IPS DF 6.9 (cell line): ENCODE data around the gene TMEM52B.
"Not testable (repeated sequence)": the region's sequence is repeated elsewhere in the genome, so short reads cannot be mapped to it uniquely, and the experiment has no call there.

ENCODE experiments used
- DNase-seq: peaks from one replicate; pipeline ENCODE4 v3.0.0-alpha.2; 2013; ENCODE audit warnings: low read depth, low spot score
- H3K27ac ChIP-seq: one replicate; pipeline ENCODE4 v1.5.1; 2013; ENCODE audit warnings: low read length, control low read depth
- H3K27me3 ChIP-seq: 2 replicates; pipeline ENCODE4 v1.6.1; 2013; ENCODE audit warnings: mild to moderate bottlenecking, low read length; ENCODE audit not compliant: control insufficient read depth, insufficient read depth
- H3K36me3 ChIP-seq: 2 replicates; pipeline ENCODE4 v1.6.1; 2013; ENCODE audit warnings: low read length; ENCODE audit not compliant: control insufficient read depth, insufficient read depth
- H3K4me1 ChIP-seq: 2 replicates; pipeline ENCODE4 v1.6.1; 2013; ENCODE audit warnings: low read length; ENCODE audit not compliant: control insufficient read depth, insufficient read depth
- H3K4me3 ChIP-seq: 2 replicates; pipeline ENCODE4 v1.5.1; 2013; ENCODE audit warnings: mild to moderate bottlenecking, low read length
- H3K9me3 ChIP-seq: 2 replicates; pipeline ENCODE4 v1.6.1; 2013; ENCODE audit warnings: low read length, inconsistent platforms; ENCODE audit not compliant: control insufficient read depth, insufficient read depth
- WGBS: extraction: QIAGEN DNeasy Blood & Tissue Kit; methylation state at CpG from one replicate; pipeline ENCODE4 v1.1.7; 2013; ENCODE audit warnings: mixed read lengths, missing lambda C conversion rate; ENCODE audit not compliant: insufficient read length, insufficient coverage; 5-methylcytosine and 5-hydroxymethylcytosine counted together

The TMEM52B gene

GRCh38 chr12:10220398-10221077 lies 41.7 kb downstream of the TMEM52B start:
- peaks cover 26% of the 10 kb centered on the region; the same call in 1 of the 2 replicates for H3K36me3 ChIP-seq
- H3K9me3 ChIP-seq, result no peaks in the 10 kb centered on the region
- H3K4me3 ChIP-seq, result no peak overlapping the region
- H3K4me1 ChIP-seq, result no peaks in the 10 kb centered on the region
- WGBS, result no CpG with 5 or more reads among the region's 8 CpGs
- DNase-seq, result no peak
- H3K27me3 ChIP-seq, result no peaks in the 10 kb centered on the region
- H3K27ac ChIP-seq, result no peak overlapping the region

DNA sequence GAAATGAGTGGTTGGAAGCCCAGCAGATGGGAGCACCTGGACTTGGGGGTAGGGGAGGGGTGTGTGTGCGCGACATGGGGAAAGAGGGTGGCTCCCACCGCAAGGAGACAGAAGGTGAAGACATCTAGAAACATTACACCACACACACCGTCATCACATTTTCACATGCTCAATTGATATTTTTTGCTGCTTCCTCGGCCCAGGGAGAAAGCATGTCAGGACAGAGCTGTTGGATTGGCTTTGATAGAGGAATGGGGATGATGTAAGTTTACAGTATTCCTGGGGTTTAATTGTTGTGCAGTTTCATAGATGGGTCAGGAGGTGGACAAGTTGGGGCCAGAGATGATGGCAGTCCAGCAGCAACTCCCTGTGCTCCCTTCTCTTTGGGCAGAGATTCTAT lies 43.0 kb downstream of the TMEM52B start:
- no peak overlapping the region for H3K4me3 ChIP-seq
- peaks cover 26% of the 10 kb centered on the region; the same call in 1 of the 2 replicates for H3K36me3 ChIP-seq
- H3K27me3 ChIP-seq, result no peaks in the 10 kb centered on the region
- no CpG with 5 or more reads among the region's 5 CpGs for WGBS
- no peak for DNase-seq
- H3K9me3 ChIP-seq, result no peaks in the 10 kb centered on the region
- no peak overlapping the region for H3K27ac ChIP-seq
- no peaks in the 10 kb centered on the region for H3K4me1 ChIP-seq

DNA sequence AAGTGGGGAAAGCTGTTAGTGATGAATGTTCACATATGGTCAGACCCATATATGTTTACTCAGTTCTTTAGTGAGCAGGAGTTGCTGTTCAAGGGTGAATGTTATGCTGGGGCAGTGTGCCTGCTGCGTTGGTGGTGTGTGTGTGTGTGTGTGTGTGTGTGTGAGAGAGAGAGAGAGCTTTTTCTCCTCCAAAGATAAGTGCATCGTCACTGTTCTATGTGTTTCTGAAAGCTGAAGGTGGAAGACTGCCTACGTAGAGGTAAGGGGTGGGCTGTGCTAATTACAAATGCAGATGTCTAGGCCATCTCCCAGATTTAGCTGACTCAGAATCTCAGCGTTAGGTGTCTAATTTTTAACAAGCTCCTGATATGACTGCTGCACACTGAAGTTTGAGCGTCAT lies 44.4 kb downstream of the TMEM52B start:
- no peak for DNase-seq
- peaks cover 26% of the 10 kb centered on the region; the same call in 1 of the 2 replicates for H3K36me3 ChIP-seq

DNA sequence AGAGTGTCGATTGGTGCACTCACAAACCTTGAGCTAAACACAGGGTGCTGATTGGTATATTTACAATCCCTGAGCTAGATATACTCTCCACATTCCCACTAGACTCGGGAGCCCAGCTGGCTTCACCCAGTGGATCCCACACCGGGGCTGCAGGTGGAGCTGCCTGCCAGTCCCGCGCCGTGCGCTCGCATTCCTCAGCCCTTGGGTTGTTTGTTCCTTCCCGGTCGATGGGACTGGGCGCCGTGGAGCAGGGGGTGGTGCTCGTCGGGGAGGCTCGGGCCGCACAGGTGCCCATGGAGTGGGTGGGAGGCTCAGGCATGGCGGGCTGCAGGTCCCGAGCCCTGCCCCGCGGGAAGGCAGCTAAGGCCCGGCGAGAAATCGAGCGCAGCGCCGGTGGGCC lies 46.6 kb downstream of the TMEM52B start:
- no CpG with 5 or more reads among the region's 26 CpGs for WGBS

More for the DNA sequence above, 44.4 kb downstream of the TMEM52B start:
- no peaks in the 10 kb centered on the region for H3K27me3 ChIP-seq
- H3K4me1 ChIP-seq, result no peaks in the 10 kb centered on the region
- no peak overlapping the region for H3K27ac ChIP-seq
- H3K9me3 ChIP-seq, result no peaks in the 10 kb centered on the region
- no peak overlapping the region for H3K4me3 ChIP-seq
- WGBS, result no CpG with 5 or more reads among the region's 5 CpGs

DNA sequence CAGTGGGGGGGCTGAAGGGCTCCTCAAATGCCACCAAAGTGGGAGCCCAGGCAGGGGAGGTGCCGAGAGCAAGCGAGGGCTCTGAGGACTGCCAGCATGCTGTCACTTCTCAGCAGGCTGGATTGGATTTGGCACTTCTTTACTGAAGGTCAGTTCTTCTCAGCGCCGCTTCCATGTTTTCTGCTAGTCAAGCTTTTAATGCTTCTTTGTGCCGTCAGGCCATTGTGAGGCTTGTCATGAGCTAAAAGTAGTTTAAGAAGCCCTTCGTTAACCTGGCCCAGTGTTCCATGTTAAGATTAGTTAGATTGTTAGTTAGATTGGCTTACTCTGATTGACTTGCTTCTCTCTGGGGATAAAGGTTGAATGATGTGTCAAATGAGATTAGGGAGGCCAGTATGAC lies 47.3 kb downstream of the TMEM52B start:
- Histone ChIP-seq H3K27me3 (no peaks in the 10 kb centered on the region), H3K27ac (no peak overlapping the region), H3K36me3 (peaks cover 16% of the 10 kb centered on the region; the same call in 1 of the 2 replicates), H3K4me1 (no peaks in the 10 kb centered on the region), H3K9me3 (no peaks in the 10 kb centered on the region), H3K4me3 (no peak overlapping the region)
- no CpG with 5 or more reads among the region's 6 CpGs for WGBS
- DNase-seq, result no peak

More for the DNA sequence above, 46.6 kb downstream of the TMEM52B start:
- H3K4me3 ChIP-seq, H3K27ac ChIP-seq, DNase-seq, H3K4me1 ChIP-seq, H3K27me3 ChIP-seq, H3K9me3 ChIP-seq: not testable (repeated sequence)
- H3K36me3 ChIP-seq, result peaks cover 20% of the 10 kb centered on the region; the same call in 1 of the 2 replicates

GRCh38 chr12:10226731-10227130 lies 47.9 kb downstream of the TMEM52B start:
- Histone ChIP-seq H3K36me3 (peaks cover 11% of the 10 kb centered on the region; the same call in 1 of the 2 replicates), H3K27me3 (no peaks in the 10 kb centered on the region)
- DNase-seq, result no peak

GRCh38 chr12:10227648-10228047 lies 48.8 kb downstream of the TMEM52B start:
- no CpG with 5 or more reads among the region's 1 CpG for WGBS
- Histone ChIP-seq H3K4me1 (no peaks in the 10 kb centered on the region), H3K27me3 (no peaks in the 10 kb centered on the region), H3K27ac (no peak overlapping the region), H3K4me3 (no peak overlapping the region), H3K36me3 (peaks cover 7% of the 10 kb centered on the region; the same call in 1 of the 2 replicates), H3K9me3 (no peaks in the 10 kb centered on the region)
- no peak for DNase-seq

More at GRCh38 chr12:10226731-10227130, 47.9 kb downstream of the TMEM52B start:
- no CpG with 5 or more reads among the region's 1 CpG for WGBS
- H3K27ac ChIP-seq, result no peak overlapping the region
- no peak overlapping the region for H3K4me3 ChIP-seq
- H3K4me1 ChIP-seq, result no peaks in the 10 kb centered on the region
- H3K9me3 ChIP-seq, result no peaks in the 10 kb centered on the region

GRCh38 chr12:10234562-10234961 lies 55.7 kb downstream of the TMEM52B start:
- H3K9me3 ChIP-seq, result 0 out of 2 replicates have a peak, but pooled peaks cover 2% of the 10 kb centered on the region
- H3K27ac ChIP-seq, result no peak overlapping the region
- no peaks in the 10 kb centered on the region for H3K27me3 ChIP-seq
- H3K4me3 ChIP-seq, result no peak overlapping the region
- H3K4me1 ChIP-seq, result no peaks in the 10 kb centered on the region
- DNase-seq, result no peak
- no peaks in the 10 kb centered on the region for H3K36me3 ChIP-seq

GRCh38 chr12:10235761-10236631 lies 57.2 kb downstream of the TMEM52B start:
- Histone ChIP-seq H3K27ac (no peak overlapping the region), H3K9me3 (0 out of 2 replicates have a peak, but pooled peaks cover 2% of the 10 kb centered on the region), H3K27me3 (no peaks in the 10 kb centered on the region), H3K4me3 (no peak overlapping the region), H3K4me1 (no peaks in the 10 kb centered on the region), H3K36me3 (no peaks in the 10 kb centered on the region)
- WGBS, result no CpG with 5 or more reads among the region's 4 CpGs
- DNase-seq, result no peak

- no peaks in the 10 kb centered on the region for H3K27me3 ChIP-seq
- no peaks in the 10 kb centered on the region for H3K36me3 ChIP-seq
- H3K27ac ChIP-seq, result no peak overlapping the region
- no peaks in the 10 kb centered on the region for H3K4me1 ChIP-seq
- H3K4me3 ChIP-seq, result no peak overlapping the region
- DNase-seq, result no peak
- H3K9me3 ChIP-seq, result 0 out of 2 replicates have a peak, but pooled peaks cover 2% of the 10 kb centered on the region
- no CpG with 5 or more reads among the region's 1 CpG for WGBS
Observed at GRCh38 chr12:10236720-10237119, 57.9 kb downstream of the TMEM52B start.
